ENCODE results near the gene PEX14. TPM values are rescaled to one million over a fixed set of nuclear protein-coding genes. Genes with fewer than 3 reads are reported as not detected.

PEX14 gene
- total RNA-seq, 1 donor from 2014 or later: 22.7 TPM

GRCh38 chr1:10507111-10507879 is 32.5 kb downstream of the PEX14 start:
- no peaks in the 10 kb centered on the region for H3K9me3 Mint-ChIP-seq
- peaks cover 4% of the 10 kb centered on the region for H3K36me3 Mint-ChIP-seq (ENCODE audit: low read depth)
- no peaks in the 10 kb centered on the region for H3K27me3 Mint-ChIP-seq (ENCODE audit: insufficient read depth)
- no peak overlapping the region for H3K4me3 Mint-ChIP-seq
- no peak overlapping the region for H3K27ac Mint-ChIP-seq
- intact Hi-C loops (cut with micrococcal nuclease): loop anchor here (1.0 kb wide), 1 partner anchor 360 kb away; no protein-coding TSS in a partner anchor
- peaks cover 41% of the 10 kb centered on the region for H3K4me1 Mint-ChIP-seq (ENCODE audit: low read depth)
- peak; percentile 27 for DNase-seq (ENCODE audit: low spot score)

GRCh38 chr1:10508511-10508951 is 33.8 kb downstream of the PEX14 start:
- DNase-seq (ENCODE audit: low spot score): no peak
- Mint-ChIP-seq H3K27me3 (ENCODE audit: insufficient read depth) (no peaks in the 10 kb centered on the region), H3K36me3 (ENCODE audit: low read depth) (peaks cover 8% of the 10 kb centered on the region), H3K4me1 (ENCODE audit: low read depth) (peaks cover 51% of the 10 kb centered on the region), H3K27ac (no peak overlapping the region), H3K9me3 (no peaks in the 10 kb centered on the region), H3K4me3 (no peak overlapping the region)
- intact Hi-C loops (cut with micrococcal nuclease): no loop called here

- no peak for DNase-seq (ENCODE audit: low spot score)
- Mint-ChIP-seq H3K9me3 (no peaks in the 10 kb centered on the region), H3K27me3 (ENCODE audit: insufficient read depth) (no peaks in the 10 kb centered on the region), H3K4me3 (peak overlapping the region; percentile 66), H3K4me1 (ENCODE audit: low read depth) (peaks cover 65% of the 10 kb centered on the region), H3K36me3 (ENCODE audit: low read depth) (peaks cover 9% of the 10 kb centered on the region), H3K27ac (peak overlapping the region; percentile 96)
- intact Hi-C loops (cut with micrococcal nuclease): loop anchor here (2.0 to 5.0 kb wide), 3 partner anchors 77 to 282 kb away; no protein-coding TSS in a partner anchor
These were observed 35.2 kb downstream of the PEX14 start for GRCh38 chr1:10509809-10510509.

GRCh38 chr1:10510520-10511493 is 36.1 kb downstream of the PEX14 start:
- no peaks in the 10 kb centered on the region for H3K9me3 Mint-ChIP-seq
- intact Hi-C loops (cut with micrococcal nuclease): loop anchor here (1.0 to 5.0 kb wide), 8 partner anchors 16 to 501 kb away; partner anchors contain the start of genes DFFA and TARDBP
- H3K27ac Mint-ChIP-seq: peak overlapping the region; percentile 96
- peak overlapping the region; percentile 66 for H3K4me3 Mint-ChIP-seq
- H3K27me3 Mint-ChIP-seq (ENCODE audit: insufficient read depth): no peaks in the 10 kb centered on the region
- peak; percentile 78 for DNase-seq (ENCODE audit: low spot score)
- H3K36me3 Mint-ChIP-seq (ENCODE audit: low read depth): peaks cover 13% of the 10 kb centered on the region
- peaks cover 70% of the 10 kb centered on the region for H3K4me1 Mint-ChIP-seq (ENCODE audit: low read depth)

GRCh38 chr1:10511494-10511885 is 36.7 kb downstream of the PEX14 start:
- H3K4me1 Mint-ChIP-seq (ENCODE audit: low read depth): peaks cover 77% of the 10 kb centered on the region
- no peaks in the 10 kb centered on the region for H3K27me3 Mint-ChIP-seq (ENCODE audit: insufficient read depth)
- H3K4me3 Mint-ChIP-seq: peak overlapping the region; percentile 66
- peaks cover 15% of the 10 kb centered on the region for H3K36me3 Mint-ChIP-seq (ENCODE audit: low read depth)
- no peak for DNase-seq (ENCODE audit: low spot score)
- peak overlapping the region; percentile 96 for H3K27ac Mint-ChIP-seq
- no peaks in the 10 kb centered on the region for H3K9me3 Mint-ChIP-seq
- intact Hi-C loops (cut with micrococcal nuclease): loop anchor here (1.0 to 5.0 kb wide), 8 partner anchors 16 to 501 kb away; partner anchors contain the start of genes DFFA and TARDBP

- Mint-ChIP-seq H3K4me3 (peak overlapping the region; percentile 61), H3K27me3 (ENCODE audit: insufficient read depth) (no peaks in the 10 kb centered on the region), H3K27ac (peak overlapping the region; percentile 53), H3K36me3 (ENCODE audit: low read depth) (peaks cover 18% of the 10 kb centered on the region), H3K4me1 (ENCODE audit: low read depth) (peaks cover 83% of the 10 kb centered on the region), H3K9me3 (no peaks in the 10 kb centered on the region)
- no peak for DNase-seq (ENCODE audit: low spot score)
- intact Hi-C loops (cut with micrococcal nuclease): loop anchor here (5.0 kb wide), 2 partner anchors 74 to 279 kb away; no protein-coding TSS in a partner anchor
These were observed 38.4 kb downstream of the PEX14 start for GRCh38 chr1:10513199-10513598.

- Mint-ChIP-seq H3K4me3 (no peak overlapping the region), H3K27ac (no peak overlapping the region), H3K27me3 (ENCODE audit: insufficient read depth) (no peaks in the 10 kb centered on the region), H3K9me3 (no peaks in the 10 kb centered on the region), H3K36me3 (ENCODE audit: low read depth) (peaks cover 19% of the 10 kb centered on the region), H3K4me1 (ENCODE audit: low read depth) (peaks cover 80% of the 10 kb centered on the region)
- no peak for DNase-seq (ENCODE audit: low spot score)
- intact Hi-C loops (cut with micrococcal nuclease): loop anchor here (5.0 kb wide), 2 partner anchors 73 to 278 kb away; no protein-coding TSS in a partner anchor
These were observed 39.9 kb downstream of the PEX14 start for GRCh38 chr1:10514490-10515235.

GRCh38 chr1:10515301-10515975 is 40.7 kb downstream of the PEX14 start:
- Mint-ChIP-seq H3K36me3 (ENCODE audit: low read depth) (peaks cover 21% of the 10 kb centered on the region), H3K4me1 (ENCODE audit: low read depth) (peaks cover 73% of the 10 kb centered on the region), H3K4me3 (peak overlapping the region; percentile 17), H3K9me3 (no peaks in the 10 kb centered on the region), H3K27me3 (ENCODE audit: insufficient read depth) (no peaks in the 10 kb centered on the region), H3K27ac (peak overlapping the region; percentile 36)
- DNase-seq (ENCODE audit: low spot score): no peak
- intact Hi-C loops (cut with micrococcal nuclease): no loop called here

GRCh38 chr1:10515976-10516750 is 41.4 kb downstream of the PEX14 start:
- peaks cover 24% of the 10 kb centered on the region for H3K36me3 Mint-ChIP-seq (ENCODE audit: low read depth)
- H3K4me3 Mint-ChIP-seq: no peak overlapping the region
- H3K27ac Mint-ChIP-seq: peak overlapping the region; percentile 36
- H3K4me1 Mint-ChIP-seq (ENCODE audit: low read depth): peaks cover 74% of the 10 kb centered on the region
- no peak for DNase-seq (ENCODE audit: low spot score)
- intact Hi-C loops (cut with micrococcal nuclease): no loop called here
- H3K27me3 Mint-ChIP-seq (ENCODE audit: insufficient read depth): no peaks in the 10 kb centered on the region
- H3K9me3 Mint-ChIP-seq: no peaks in the 10 kb centered on the region

GRCh38 chr1:10516925-10517676 is 42.4 kb downstream of the PEX14 start:
- Mint-ChIP-seq H3K4me3 (no peak overlapping the region), H3K36me3 (ENCODE audit: low read depth) (peaks cover 23% of the 10 kb centered on the region), H3K4me1 (ENCODE audit: low read depth) (peaks cover 74% of the 10 kb centered on the region), H3K27ac (no peak overlapping the region), H3K9me3 (no peaks in the 10 kb centered on the region), H3K27me3 (ENCODE audit: insufficient read depth) (no peaks in the 10 kb centered on the region)
- no peak for DNase-seq (ENCODE audit: low spot score)
- intact Hi-C loops (cut with micrococcal nuclease): no loop called here

All from activated T-helper 1 cell treated with anti-CD3 and anti-CD28 coated beads, Interleukin-12 subunit alpha, Interleukin-12 subunit beta, Interleukin-2, Interleukin-4 antibody, amounts not matched to agents 30 ng/mL and 10 ng/mL and 1 ng/mL, durations not matched to agents 14 hours and 24 hours and 36 hours (primary cell).